Parathyroid adenoma (tissue), 2 donors: ENCODE data around the gene ZNF598.

Experiments
- H2AFZ ChIP-seq: fragments of 300-600 bp; sonication (generic); one replicate; pipeline ENCODE4 v1.7.0; 2017; ENCODE audit warnings: antibody characterized with exemption, mild to moderate bottlenecking
- H3K27ac ChIP-seq: fragments of 300-600 bp; sonication (generic); one replicate; pipeline ENCODE4 v1.7.0; 2017
- H3K27me3 ChIP-seq: fragments of 300-600 bp; sonication (generic); one replicate; pipeline ENCODE4 v1.7.0; 2017; ENCODE audit warnings: low read length; ENCODE audit not compliant: control insufficient read depth, insufficient read depth
- H3K36me3 ChIP-seq: fragments of 300-600 bp; sonication (generic); one replicate; pipeline ENCODE4 v1.7.0; 2017; ENCODE audit warnings: low read length; ENCODE audit not compliant: control insufficient read depth, insufficient read depth
- H3K4me1 ChIP-seq: fragments of 300-600 bp; sonication (generic); one replicate; pipeline ENCODE4 v1.7.0; 2017; ENCODE audit warnings: control low read depth
- H3K4me2 ChIP-seq: fragments of 300-600 bp; sonication (generic); one replicate; pipeline ENCODE4 v1.7.0; 2017; ENCODE audit warnings: low read length
- H3K4me3 ChIP-seq: fragments of 300-600 bp; sonication (generic); one replicate; pipeline ENCODE4 v1.7.0; 2017; ENCODE audit warnings: low read depth, low read length
- H3K79me2 ChIP-seq: fragments of 300-600 bp; sonication (generic); one replicate; pipeline ENCODE4 v1.7.0; 2017; ENCODE audit warnings: control low read depth
- H3K9ac ChIP-seq: fragments of 300-600 bp; sonication (generic); one replicate; pipeline ENCODE4 v1.7.0; 2017; ENCODE audit warnings: mild to moderate bottlenecking
- H3K9me3 ChIP-seq: fragments of 300-600 bp; sonication (generic); one replicate; pipeline ENCODE4 v1.7.0; 2017; ENCODE audit warnings: low read length; ENCODE audit not compliant: control insufficient read depth
- CTCF ChIP-seq: fragments of 300-600 bp; sonication (generic); IDR thresholded peaks from one replicate; pipeline ENCODE4 v1.7.0; 2017; ENCODE audit warnings: antibody characterized with exemption, mild to moderate bottlenecking
- donor health status: primary hyperparathyroidism.

ZNF598 gene

GRCh38 chr16:2009791-2010510, at the start of gene ZNF598:
Gene ZNF598, minus strand, starts transcription at chr16:2009821.
- Histone ChIP-seq H3K36me3 (no peaks in the 10 kb centered on the region), H3K9me3 (no peaks in the 10 kb centered on the region), H3K27me3 (no peaks in the 10 kb centered on the region), H3K79me2 (peaks cover 34% of the 10 kb centered on the region), H3K4me3 (peak within 1 kb of the TSS; percentile 70), H2AFZ (peak within 1 kb of the TSS; percentile 87), H3K9ac (peak within 1 kb of the TSS; percentile 61), H3K4me2 (peak within 1 kb of the TSS; percentile 96), H3K27ac (peak within 1 kb of the TSS; percentile 77), H3K4me1 (peaks cover 10% of the 10 kb centered on the region)
- no peak for TF ChIP-seq CTCF

GRCh38 chr16:2058872-2059271, 49.3 kb upstream of the ZNF598 start:
- Histone ChIP-seq H2AFZ (no peak overlapping the region), H3K27ac (no peak overlapping the region), H3K4me3 (no peak overlapping the region), H3K4me1 (no peaks in the 10 kb centered on the region), H3K4me2 (no peak overlapping the region), H3K9me3 (no peaks in the 10 kb centered on the region), H3K27me3 (no peaks in the 10 kb centered on the region), H3K79me2 (no peaks in the 10 kb centered on the region), H3K9ac (no peak overlapping the region), H3K36me3 (no peaks in the 10 kb centered on the region)
- no peak for TF ChIP-seq CTCF

GRCh38 chr16:2058420-2058819, 48.8 kb upstream of the ZNF598 start:
- Histone ChIP-seq H3K4me1 (no peaks in the 10 kb centered on the region), H3K9ac (no peak overlapping the region), H3K4me3 (no peak overlapping the region), H3K36me3 (no peaks in the 10 kb centered on the region), H3K27me3 (no peaks in the 10 kb centered on the region), H2AFZ (no peak overlapping the region), H3K27ac (no peak overlapping the region), H3K4me2 (no peak overlapping the region), H3K9me3 (no peaks in the 10 kb centered on the region), H3K79me2 (no peaks in the 10 kb centered on the region)
- no peak for TF ChIP-seq CTCF

- no peak overlapping the region for H3K4me3 ChIP-seq
- H3K4me1 ChIP-seq: no peaks in the 10 kb centered on the region
- no peak overlapping the region for H3K27ac ChIP-seq
- H3K79me2 ChIP-seq: peaks cover 1% of the 10 kb centered on the region
- H3K36me3 ChIP-seq: no peaks in the 10 kb centered on the region
- H3K9me3 ChIP-seq: no peaks in the 10 kb centered on the region
- H2AFZ ChIP-seq: no peak overlapping the region
- H3K4me2 ChIP-seq: no peak overlapping the region
- H3K9ac ChIP-seq: no peak overlapping the region
- no peaks in the 10 kb centered on the region for H3K27me3 ChIP-seq
- no peak for TF ChIP-seq CTCF
Observed at GRCh38 chr16:2057438-2057837, 47.8 kb upstream of the ZNF598 start.
